GM06990 (cell line): ENCODE data around the gene ITPKC.

Source experiments
- DNase-seq: peaks from one replicate; pipeline ENCODE4 v3.0.0-alpha.2; 2011; ENCODE audit not compliant: insufficient read length; ENCODE audit errors: extremely low read depth
- H3K27me3 ChIP-seq: replicated peaks from 2 replicates; pipeline ENCODE4 v1.6.0; 2011; ENCODE audit warnings: low read length; ENCODE audit not compliant: control insufficient read depth, insufficient read depth
- H3K36me3 ChIP-seq: 2 replicates; pipeline ENCODE4 v1.5.1; 2011; ENCODE audit warnings: low read length; ENCODE audit not compliant: control insufficient read depth, insufficient read depth
- H3K4me3 ChIP-seq: replicated peaks from 2 replicates; pipeline ENCODE4 v1.5.1; 2011; ENCODE audit warnings: low read depth, mild to moderate bottlenecking, control low read depth, low read length
- TF ChIP-seq, protein P1 (sequence below): IDR thresholded peaks from 2 replicates; pipeline ENCODE4 v1.5.1; 2011; ENCODE audit warnings: low read length, control low read depth, mild to moderate bottlenecking, inconsistent platforms; ENCODE audit not compliant: insufficient read depth, poor library complexity, severe bottlenecking

The ITPKC gene

DNA sequence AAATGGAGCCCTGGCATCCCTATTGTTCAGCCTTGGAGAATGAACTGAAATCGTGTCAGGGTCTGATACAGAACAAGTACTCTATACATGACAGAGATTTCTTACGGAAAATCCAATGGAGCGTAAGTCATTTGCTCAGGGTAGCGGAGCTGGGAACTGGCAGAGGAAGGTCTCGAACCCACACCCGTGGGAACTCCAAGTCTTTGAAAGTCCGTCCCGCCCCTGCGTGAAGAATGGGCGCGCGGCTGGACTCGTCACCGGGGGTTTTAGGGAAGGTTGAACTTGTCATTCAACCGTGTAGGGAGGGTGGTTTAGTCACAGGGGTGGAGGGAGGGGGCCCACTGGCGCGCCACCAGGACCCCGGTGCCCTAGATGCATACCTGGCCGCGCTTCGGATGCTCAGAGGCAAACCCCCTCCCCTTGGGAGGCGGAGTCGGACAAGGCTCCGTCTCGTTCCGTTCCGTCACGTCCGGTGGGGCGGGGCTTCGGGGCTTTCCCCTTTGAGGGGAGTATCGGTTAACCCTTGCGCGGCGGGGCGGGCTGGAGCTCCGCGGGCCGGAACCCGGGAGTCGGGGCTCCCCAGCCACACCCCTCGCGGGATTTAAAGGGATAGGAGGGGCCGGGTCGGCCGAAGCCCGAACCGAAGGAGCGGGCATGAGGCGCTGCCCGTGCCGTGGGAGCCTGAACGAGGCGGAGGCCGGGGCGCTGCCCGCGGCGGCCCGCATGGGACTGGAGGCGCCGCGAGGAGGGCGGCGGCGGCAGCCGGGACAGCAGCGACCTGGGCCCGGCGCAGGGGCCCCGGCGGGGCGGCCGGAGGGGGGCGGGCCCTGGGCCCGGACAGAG is at the start of gene ITPKC, which contains the start of gene COQ8B:
TSS of gene ITPKC (plus strand) at position 631 of the 843 bp plus-strand sequence. CDS start at position 655, 24 bp downstream.
TSS of gene COQ8B (minus strand) at position 405 of the 843 bp plus-strand sequence. CDS start 2,254 bp downstream, outside the sequence.
- no peaks in the 10 kb centered on the region; the same call in none of the 2 replicates for H3K36me3 ChIP-seq
- TF ChIP-seq, protein P1, sequence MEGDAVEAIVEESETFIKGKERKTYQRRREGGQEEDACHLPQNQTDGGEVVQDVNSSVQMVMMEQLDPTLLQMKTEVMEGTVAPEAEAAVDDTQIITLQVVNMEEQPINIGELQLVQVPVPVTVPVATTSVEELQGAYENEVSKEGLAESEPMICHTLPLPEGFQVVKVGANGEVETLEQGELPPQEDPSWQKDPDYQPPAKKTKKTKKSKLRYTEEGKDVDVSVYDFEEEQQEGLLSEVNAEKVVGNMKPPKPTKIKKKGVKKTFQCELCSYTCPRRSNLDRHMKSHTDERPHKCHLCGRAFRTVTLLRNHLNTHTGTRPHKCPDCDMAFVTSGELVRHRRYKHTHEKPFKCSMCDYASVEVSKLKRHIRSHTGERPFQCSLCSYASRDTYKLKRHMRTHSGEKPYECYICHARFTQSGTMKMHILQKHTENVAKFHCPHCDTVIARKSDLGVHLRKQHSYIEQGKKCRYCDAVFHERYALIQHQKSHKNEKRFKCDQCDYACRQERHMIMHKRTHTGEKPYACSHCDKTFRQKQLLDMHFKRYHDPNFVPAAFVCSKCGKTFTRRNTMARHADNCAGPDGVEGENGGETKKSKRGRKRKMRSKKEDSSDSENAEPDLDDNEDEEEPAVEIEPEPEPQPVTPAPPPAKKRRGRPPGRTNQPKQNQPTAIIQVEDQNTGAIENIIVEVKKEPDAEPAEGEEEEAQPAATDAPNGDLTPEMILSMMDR = no peak
- no peaks in the 10 kb centered on the region for H3K27me3 ChIP-seq
- peak; percentile 95 for DNase-seq
- H3K4me3 ChIP-seq = peak within 1 kb of the TSS; percentile 82

DNA sequence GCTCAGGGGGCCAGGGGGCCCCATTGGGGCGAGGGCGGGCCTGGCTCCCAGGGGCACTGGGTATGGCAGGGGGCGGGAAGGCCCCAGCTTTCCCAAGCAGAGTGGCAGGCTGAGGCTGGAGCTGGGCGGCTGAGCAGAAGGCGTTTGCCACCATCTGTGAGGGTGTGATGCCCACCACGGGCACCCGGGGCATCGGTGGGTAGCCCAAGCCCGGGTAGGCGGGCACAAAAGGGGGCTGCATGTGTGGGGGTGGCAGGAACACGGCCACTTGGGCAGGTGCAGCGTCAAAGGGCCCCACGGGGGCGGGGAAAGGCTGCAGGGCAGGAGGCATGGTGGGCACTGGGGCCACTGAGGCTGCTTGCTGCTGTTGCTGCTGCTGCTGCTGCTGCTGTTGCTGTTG is 49.3 kb upstream of the ITPKC start:
- no peak for DNase-seq
- no peaks in the 10 kb centered on the region for H3K36me3 ChIP-seq
- H3K4me3 ChIP-seq = no peak overlapping the region
- no peaks in the 10 kb centered on the region for H3K27me3 ChIP-seq
- TF ChIP-seq, protein P1 = no peak

- Histone ChIP-seq H3K36me3 (no peaks in the 10 kb centered on the region), H3K27me3 (no peaks in the 10 kb centered on the region), H3K4me3 (no peak overlapping the region)
- TF ChIP-seq, protein P1 = no peak
- DNase-seq = no peak
These were observed 47.8 kb upstream of the ITPKC start for GRCh38 chr19:40668991-40669614.

- Histone ChIP-seq H3K4me3 (no peak overlapping the region), H3K36me3 (no peaks in the 10 kb centered on the region), H3K27me3 (no peaks in the 10 kb centered on the region)
- no peak for DNase-seq
- TF ChIP-seq, protein P1 = no peak
These were observed 45.5 kb upstream of the ITPKC start for GRCh38 chr19:40671404-40671803.

GRCh38 chr19:40672038-40672437 is 44.9 kb upstream of the ITPKC start:
- H3K4me3 ChIP-seq = no peak overlapping the region
- H3K27me3 ChIP-seq = no peaks in the 10 kb centered on the region
- no peak for DNase-seq
- no peaks in the 10 kb centered on the region; the same call in 1 of the 2 replicates for H3K36me3 ChIP-seq
- TF ChIP-seq, protein P1 = no peak
